ENCODE data around the gene TMPRSS7.
A peak's percentile ranks its signal among the peaks of the same experiment; 100 is the strongest.

Gene TMPRSS7

DNA sequence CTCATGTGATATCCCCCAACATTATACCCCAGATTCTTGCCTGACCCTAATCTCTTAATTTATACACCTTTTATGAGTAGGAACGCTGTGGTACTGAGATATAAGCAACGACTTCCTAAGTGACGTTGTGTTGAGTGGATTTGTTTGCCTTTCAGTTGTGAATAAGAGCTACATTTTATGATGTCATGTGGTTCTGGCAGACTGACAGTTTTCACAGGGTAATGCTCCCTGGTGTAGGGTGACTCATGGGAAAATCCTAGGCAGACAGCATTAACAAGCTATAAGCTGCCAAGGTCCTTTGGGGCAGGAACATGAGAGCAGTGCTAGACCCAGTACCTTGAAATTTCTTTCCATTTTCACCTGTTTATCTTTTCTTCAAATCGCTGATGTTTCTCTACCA lies 62.8 kb downstream of the TMPRSS7 start:
- DNase-seq (ENCODE audit: low read depth), result no peak

DNA sequence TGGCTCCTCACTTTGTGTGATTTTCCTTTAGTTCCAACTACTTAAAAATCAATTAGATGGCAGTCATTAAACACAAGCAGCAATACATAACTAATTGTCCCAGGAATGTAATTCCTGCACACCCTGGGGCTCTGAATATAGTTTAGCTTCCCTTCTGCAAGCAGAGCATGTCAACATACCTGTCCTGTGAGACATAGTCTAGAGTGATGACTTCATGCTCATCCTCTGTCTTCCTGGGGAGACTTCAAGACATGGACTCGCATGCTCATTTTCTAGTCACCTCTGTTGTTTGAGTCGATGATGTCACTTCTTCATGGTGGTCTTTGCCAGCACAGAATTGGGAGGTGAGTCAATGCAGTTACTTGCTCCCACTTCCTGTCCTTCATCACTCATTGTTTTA lies 67.4 kb downstream of the TMPRSS7 start:
- DNase-seq (ENCODE audit: low read depth), result no peak

DNA sequence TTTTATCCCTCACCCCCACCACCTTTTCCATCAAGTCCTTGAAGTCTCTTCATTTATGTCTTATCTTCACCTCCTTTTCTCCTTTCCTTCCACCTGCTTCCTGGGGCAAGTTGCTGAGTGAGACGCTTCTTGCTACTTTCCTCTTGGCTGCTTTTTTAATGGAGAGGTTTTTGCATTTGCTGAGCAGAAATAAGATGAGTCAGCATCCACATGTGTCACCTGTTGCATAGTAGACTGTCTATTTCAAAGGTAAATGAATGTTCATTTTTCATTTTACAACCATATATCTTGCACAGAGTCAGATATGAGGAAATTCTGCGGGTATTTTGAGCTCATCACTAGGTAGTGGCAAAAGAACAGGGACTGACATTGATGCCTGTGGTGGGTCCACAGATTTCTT lies 70.2 kb downstream of the TMPRSS7 start:
- no peak for DNase-seq (ENCODE audit: low read depth)

DNA sequence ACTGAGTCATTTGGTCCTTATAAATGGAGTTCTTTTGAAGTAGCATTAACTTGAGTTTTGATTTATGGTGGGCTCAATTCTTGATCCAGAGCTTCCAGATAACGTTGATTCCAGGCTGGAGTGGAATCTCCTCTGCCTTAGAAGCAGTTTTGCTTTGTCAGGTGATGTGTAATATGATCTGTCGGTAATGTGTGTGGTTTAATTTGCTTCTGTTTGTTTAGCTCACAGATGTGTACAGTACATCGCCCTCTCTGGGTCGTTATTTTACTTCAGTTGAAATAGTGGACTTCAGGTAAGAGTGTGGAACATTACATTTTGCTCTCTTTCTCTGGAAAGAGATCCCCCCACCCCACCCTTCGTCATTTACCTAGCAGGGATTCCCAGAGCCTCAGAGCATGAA lies 74.8 kb downstream of the TMPRSS7 start:
- DNase-seq (ENCODE audit: low read depth), result no peak

DNA sequence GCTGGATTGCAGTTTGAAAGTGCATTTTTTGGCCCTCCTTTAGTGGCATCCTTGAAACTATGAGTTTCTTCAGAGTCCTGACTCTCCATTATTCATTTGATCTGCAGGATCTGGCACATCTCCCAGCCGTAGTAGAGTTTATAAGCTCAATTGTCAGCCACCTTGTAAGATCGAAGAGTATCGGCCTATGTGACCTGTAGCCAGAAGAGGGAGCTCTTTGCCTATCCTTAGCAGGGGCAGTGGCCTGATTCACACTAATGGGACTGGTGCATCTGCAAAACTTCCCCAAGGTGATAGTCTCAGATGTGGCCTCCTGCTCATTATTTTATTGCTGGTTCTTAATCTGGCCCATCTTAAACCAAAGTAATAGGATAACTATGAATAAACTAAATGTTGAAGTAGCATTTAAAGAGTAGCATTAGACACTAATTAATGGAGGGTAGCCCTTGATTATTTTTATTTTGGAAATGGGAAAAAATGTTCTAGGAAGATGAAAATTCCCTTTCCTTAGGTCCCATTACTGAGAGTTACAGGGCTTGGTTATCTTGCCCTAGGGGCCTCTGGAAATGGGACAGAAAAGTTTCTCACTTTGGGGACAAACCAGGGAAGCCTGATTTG lies 77.4 kb downstream of the TMPRSS7 start:
- DNase-seq (ENCODE audit: low read depth), result peak; percentile 21

DNA sequence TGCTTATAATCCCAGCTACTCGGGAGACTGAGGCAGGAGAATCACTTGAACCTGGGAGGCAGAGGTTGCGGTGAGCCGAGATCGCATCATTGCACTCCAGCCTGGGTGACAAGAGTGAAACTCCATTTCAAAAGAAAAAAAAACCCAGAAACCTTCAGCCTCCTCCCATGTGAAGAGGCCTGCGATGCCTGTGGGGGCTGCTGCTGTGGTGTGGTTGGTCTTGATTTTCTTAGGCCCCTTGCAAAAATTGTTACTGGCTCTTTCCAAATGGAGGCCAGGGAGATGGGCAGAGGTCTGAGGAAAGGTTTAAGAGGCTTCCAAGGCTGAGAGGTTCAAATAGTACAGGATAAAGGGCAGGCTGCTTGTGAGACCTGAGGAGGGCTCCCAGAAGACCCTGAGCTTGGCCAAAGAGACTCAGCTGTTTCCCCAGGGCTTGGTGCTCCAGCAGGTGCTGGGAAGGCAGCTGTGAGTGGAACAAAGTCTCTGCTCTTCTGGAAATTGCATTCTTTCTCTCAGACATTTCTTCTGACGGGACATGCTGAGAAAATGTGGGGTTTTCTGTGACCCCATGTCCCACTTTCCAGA lies 80.1 kb downstream of the TMPRSS7 start:
- no peak for DNase-seq (ENCODE audit: low read depth)

DNA sequence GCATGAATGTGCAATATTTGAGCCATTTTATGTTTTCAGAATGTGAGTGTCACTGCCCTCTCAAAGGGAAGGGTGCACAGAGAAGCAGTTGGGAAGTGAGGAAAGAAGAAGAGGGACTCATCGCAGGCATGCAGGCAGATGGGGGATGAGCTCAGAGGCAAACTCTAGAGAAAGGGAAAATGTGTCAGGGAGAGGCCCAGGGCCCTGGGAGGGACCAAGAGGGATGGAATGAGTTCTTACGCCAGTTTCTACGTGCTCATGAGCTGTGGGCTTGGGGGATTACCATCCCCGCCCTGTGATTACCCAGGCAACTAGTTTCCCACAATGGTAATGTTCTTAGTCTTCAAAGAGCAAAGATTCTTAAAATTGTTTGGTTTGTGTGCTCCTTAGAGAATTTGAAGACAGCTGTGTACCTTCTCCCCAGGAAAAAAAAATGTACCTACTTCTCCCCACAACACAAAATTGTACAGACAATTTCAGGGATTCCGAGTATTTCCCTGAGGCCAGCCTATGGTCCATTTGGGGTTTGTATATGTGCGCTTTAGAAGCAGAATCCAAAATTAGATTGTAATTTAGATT lies 80.7 kb downstream of the TMPRSS7 start:
- DNase-seq (ENCODE audit: low read depth), result no peak

DNA sequence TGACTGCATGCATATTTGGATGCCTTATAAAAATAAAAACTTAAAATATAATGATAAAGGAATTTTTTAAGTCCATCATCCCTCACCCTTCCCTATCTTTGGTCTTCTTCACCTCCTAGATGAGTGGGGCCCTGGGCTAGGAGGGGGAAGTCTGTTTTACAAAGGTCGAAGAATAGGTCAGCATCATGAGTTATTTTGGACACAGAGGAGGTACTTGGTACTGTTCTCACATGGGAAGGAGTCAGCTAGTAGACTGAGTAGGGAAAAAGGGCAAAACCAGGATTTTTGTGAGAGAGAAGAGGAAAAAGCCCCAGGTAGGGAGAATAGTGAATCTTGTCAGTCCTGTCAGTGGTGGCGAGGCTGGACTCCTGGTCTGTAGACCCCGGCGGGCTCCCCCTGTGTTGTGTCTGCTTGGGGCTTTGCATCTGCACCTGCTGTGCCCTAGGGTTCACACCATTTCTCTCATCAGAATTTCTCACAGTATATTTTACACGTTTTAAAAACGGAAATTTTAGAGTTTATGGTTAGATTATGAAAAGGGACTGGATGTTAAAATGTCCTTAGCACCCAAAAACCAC lies 81.4 kb downstream of the TMPRSS7 start:
- no peak for DNase-seq (ENCODE audit: low read depth)

DNA sequence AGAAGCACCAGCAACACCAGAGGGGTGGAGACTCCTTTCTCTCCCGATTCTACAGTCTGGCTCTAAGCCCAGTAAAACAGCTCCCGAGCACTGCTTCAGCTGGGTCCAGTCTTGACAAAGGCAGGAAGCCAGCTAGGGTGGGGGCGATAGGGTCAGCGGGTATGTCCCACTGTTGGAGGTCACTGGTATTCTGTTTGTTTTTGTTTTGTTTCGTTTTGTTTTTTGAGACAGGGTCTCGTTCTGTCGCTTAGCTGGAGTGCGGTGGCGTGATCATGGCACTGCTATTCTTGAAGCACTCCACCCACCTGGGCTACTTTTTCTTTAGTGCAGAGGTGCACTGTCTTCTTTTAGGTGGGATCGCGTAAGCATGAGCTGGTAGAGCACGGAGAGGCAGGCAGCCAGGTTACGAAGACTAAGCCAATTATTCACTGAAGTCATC lies 82.2 kb downstream of the TMPRSS7 start:
- DNase-seq (ENCODE audit: low read depth), result no peak

DNA sequence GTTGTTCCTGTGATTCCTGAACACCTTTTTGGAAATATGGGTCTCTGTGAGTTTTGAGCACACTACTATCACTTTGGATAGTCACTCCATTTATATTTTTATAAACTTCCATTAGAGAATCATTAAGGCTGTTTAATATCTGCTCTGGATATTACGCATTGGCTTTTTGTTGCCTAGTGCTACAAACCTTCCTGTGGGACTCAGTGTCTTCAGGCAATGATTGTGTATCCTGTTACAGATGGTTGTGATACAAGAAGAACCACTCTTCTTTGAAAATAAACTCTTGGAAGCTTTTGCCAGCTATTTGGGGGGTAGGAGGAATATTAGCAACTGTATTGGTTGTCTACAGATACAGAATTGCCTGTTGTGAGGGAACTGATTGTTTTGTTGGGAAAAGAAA lies 82.9 kb downstream of the TMPRSS7 start:
- DNase-seq (ENCODE audit: low read depth), result no peak

DNA sequence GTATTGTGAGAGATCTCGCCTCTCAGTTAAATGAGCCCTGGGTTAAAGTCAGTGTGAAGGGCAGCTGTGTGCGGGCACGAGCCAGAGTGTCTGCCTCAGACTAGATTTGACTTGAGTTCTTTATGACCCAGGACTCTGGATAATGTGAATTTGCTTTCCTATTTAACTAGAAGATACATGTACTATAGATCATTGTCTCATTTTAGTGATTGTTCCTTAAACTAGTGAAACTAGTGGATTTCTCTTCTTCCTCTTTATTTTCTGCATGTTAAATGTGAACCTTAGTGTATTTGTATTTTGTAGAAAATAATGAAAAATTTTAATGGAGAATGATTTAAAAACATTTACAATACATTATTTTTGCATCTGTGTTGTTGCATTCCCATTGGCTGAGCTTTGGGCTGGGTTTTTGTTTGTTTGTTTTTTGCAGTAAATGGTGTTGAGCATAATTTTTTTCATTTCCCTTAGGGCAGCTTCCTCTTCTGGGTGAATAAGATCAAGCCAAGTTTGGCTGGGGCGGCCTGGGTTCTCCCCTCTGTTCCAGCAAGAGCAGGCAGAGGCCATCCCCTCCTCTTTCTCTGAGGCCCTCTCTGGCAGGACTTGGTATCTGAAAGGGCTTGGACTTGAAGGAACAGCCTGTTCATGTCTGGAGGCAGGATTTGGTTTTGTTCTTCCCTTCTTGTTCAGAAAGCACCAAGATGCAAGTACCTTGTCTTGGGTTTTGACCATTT lies 83.5 kb downstream of the TMPRSS7 start:
- no peak for DNase-seq (ENCODE audit: low read depth)

DNA sequence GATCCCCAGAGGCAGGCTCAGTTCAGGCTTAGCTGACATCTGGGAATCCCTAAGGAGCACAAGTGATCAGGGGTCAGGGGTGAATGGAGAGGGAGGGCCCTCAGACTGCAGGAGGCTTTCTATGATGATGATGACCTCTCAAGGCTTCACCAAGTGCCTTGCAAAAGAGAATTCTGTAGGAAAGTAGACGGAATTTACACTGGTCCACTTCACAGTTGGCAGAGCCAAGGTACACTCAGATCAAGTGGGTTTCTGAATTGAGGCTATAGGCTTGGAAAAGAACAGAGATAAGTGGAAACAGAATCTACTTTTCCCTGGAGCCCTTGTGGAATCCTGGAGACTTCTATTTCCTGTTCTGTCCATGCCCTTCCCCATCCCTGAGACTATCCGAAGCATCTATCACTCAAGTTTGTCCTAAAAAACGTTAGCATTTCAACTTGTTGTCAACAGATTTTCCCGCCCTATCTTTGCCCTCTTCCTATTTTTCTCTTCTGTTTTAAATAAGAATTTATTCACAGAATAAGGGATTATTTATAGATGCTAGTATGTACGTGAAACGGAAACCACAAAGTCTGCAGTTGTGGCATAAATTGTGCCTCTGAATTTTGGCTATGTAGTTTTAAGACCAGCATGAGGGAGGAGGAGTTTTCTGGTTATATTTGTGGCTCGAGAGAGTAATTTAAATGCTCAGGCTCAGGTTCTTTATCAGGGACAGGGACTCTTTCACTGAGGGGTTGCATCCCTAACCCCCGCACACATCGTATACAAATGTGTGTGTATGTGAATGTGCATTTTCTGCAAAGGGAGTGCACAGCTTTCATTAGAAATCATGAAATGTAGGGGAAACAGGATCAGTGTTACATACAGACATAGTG lies 85.7 kb downstream of the TMPRSS7 start:
- no peak for DNase-seq (ENCODE audit: low read depth)

DNA sequence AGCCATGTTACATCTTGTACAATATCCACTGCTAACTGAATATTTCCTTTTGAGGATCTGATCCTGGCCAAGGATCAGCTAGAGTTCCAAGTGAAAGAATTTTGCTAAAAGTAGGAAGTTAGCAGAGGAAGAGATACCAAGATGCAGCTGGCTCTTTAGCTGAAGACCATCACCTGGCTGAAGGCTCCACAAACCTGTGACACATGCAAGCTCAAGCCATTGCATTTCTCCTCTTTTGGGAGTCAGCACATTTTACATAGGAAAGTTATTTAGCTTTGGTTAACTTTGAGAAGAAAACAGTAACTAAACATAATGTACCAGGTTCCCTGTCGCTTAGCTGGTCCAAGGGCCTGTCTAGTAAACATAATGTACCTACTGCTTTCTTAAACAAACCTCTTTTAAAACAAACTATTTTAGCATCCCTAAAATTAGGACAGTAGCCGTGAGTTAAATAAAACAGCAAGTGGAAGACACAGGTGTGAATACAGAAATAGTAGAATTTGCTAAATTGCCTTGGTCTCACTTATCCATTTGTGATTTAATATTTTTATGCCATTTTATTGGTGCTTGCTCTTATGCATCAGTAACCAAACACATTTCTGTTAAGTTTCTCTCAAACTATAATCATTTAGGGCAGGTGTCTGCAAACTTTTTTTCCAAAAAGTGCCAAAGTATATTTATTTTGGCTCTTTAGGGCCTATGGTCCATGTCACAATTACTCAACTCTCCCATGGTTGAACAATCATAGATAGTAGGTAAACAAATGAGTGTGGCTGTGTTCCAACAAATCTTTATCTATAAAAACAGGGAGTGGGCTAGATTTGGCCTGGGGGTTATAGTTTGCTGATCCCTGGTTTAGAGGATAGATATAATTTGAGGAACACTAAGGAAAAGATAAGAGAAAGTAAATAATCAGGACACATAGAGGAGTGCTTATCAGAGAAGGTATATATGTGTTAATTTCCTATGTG lies 87.3 kb downstream of the TMPRSS7 start:
- no peak for DNase-seq (ENCODE audit: low read depth)

DNA sequence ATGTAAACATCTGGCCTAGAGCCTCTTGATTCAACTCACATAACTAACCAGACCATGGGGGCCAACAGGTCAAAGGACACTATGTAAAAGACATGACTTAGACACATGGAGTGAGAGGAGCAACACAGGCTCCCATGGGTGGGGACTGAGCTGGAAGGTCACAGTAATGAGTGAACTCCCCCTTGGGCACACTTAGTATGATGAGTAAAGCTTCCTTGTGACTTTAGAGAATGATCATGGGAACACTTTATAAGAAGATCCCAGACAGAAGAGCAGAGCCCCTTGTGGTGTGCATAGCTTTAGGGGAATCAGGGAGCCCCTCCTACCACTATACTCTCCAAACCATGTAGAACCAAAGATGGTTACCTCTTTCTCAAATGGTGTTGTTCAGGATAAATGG lies 88.3 kb downstream of the TMPRSS7 start:
- DNase-seq (ENCODE audit: low read depth), result no peak

DNA sequence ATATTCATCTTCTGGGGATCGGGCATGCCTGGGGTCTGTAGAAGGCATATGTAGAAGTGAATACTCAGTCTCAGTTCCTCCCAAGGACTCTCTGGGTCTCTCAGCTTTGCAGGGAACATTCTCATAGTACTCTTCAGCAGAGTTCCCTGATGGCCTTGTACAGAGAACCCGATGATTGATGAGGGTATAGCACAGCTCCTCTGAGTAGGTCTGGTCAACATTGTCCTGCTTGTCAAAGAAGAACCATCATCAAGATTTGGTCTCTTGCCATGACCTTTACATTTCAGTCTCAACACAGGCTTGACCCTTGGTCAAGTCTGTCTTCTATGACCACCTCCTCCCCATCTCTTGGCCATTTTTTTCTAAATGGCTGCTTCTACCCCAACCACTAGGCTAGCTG lies 89.0 kb downstream of the TMPRSS7 start:
- DNase-seq (ENCODE audit: low read depth), result no peak

DNA sequence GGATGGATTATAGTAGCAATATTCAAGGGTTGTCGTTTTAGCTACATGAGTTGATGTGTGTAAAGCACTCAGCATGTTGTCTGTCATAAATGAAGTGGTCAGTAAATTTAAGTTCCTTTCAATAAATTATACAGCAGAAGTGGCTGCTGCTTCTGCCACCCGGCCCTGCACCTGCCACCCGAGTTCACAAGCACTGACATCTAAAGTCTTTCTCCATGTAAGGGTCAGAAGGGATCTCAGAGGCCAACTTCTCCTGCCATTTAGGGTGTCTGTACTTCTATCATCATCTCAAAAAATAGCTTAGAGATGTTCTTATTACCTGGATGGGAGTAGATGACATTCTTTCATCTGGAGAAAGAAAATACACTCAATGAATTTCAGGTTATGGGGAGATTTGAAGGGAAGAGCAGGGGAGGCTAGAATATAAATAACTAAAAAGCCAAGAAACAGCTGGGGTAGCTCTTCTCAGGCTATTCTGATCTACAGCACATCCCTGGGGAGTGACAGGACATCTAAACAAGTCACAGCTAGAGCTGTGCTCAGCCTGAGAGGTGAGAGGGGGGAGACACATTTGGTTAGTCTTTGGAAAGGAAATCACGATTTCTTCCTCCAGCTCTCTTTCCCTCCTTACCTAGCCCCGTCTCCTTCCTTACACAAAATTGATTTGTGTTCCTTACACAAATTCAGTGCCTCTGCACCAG lies 90.5 kb downstream of the TMPRSS7 start:
- no peak for DNase-seq (ENCODE audit: low read depth)

DNA sequence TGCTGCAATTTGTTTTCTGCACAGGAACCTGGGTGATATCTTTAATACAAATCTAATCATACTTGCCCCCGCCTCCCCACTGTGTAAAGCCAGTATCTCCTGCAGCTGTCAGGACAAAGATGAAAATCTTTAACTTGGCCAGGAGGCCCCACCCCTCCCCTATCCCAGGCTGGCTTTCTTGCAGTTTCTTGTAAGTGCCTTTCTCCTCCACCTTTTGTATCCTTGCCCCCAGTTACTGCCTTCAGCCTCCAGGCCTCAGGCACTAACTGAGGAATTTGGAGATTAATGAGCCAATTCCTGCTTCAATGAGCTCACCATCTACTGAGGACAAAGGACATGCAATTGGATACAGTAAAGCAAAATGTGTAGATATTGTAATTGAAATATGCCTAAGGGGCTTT lies 92.0 kb downstream of the TMPRSS7 start:
- no peak for DNase-seq (ENCODE audit: low read depth)

DNA sequence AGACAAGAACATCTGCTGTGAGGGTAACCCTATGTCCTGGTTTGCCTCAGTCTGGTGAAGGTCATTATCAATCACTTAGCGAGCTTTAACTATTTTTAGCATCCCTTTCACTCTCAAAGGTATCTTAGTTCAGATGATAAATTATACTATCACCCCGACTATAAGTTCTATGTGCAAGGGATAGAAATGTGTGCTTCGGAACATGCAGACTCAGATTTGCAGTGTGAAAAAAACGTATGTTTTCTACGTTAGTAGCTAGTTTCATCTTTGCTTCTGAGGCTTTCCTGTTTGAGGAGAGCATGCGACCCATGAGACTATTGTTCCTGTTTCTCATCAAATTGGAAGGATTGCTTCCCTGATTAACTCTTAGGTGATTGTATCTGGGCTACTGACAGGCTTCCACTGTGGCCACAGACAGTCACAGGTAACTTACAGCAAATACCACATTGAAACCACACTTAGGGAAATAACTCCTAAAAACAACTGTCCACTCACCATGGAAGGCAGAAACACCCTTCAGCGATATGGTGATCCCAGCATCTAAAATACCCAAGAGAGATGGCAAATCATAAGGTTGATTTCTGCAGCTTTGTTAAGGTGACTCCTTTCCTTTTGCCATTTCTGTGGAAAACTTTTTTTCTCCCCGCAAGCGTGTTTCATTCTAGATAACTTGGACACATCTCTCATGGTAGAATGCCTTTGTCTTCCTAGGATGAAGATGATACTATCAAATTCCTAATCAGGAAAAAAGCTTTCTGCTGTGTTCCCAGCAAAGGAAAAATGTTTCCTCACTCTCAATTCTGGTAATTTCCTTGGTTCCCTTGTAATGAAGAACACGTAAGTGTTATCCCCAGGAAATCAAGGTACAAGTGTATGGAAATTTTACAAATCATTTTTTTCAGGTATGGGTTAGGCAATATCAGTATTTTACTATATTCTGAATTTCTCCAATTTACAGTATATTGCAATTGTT lies 93.3 kb downstream of the TMPRSS7 start:
- DNase-seq (ENCODE audit: low read depth), result no peak
